IMR-90 (cell line): ENCODE measurements around the gene FAM227B.

ENCODE experiments used
- CEBPB ChIP-seq: IDR thresholded peaks from 2 replicates; pipeline ENCODE4 v1.6.1; 2012; ENCODE audit warnings: low read depth, low read length, improper control_type of control experiment
- CHD1 ChIP-seq: IDR thresholded peaks from 2 replicates; pipeline ENCODE4 v1.6.1; 2012; ENCODE audit warnings: low read depth, low read length, improper control_type of control experiment
- MAFK ChIP-seq: IDR thresholded peaks from 2 replicates; pipeline ENCODE4 v1.6.1; 2012; ENCODE audit warnings: low read depth, low read length, improper control_type of control experiment
- MAZ ChIP-seq: IDR thresholded peaks from 2 replicates; pipeline ENCODE4 v1.6.1; 2012; ENCODE audit warnings: low read depth, mild to moderate bottlenecking, low read length, improper control_type of control experiment, moderate library complexity, borderline replicate concordance
- MXI1 ChIP-seq: IDR thresholded peaks from 2 replicates; pipeline ENCODE4 v1.6.1; 2012; ENCODE audit warnings: low read depth, mild to moderate bottlenecking, low read length, moderate library complexity, borderline replicate concordance
- POLR2A ChIP-seq: IDR thresholded peaks from 2 replicates; pipeline ENCODE4 v1.6.1; 2012; ENCODE audit warnings: mild to moderate bottlenecking, low read depth, low read length
- RAD21 ChIP-seq: IDR thresholded peaks from 2 replicates; pipeline ENCODE4 v1.6.1; 2012; ENCODE audit warnings: low read length, improper control_type of control experiment
- RFX5 ChIP-seq: IDR thresholded peaks from 2 replicates; pipeline ENCODE4 v1.8.0; 2012; ENCODE audit warnings: low read depth, mild to moderate bottlenecking, low read length, moderate library complexity
- SMC3 ChIP-seq: fragments of 150-350 bp; IDR thresholded peaks from 2 replicates; pipeline ENCODE4 v1.6.1; 2016; ENCODE audit warnings: low read depth, mild to moderate bottlenecking, antibody characterized with exemption, low read length, moderate library complexity
- TF ChIP-seq, protein P1 (sequence below): conservative IDR thresholded peaks from 2 replicates; pipeline ENCODE4 v1.5.1; 2012; ENCODE audit warnings: mild to moderate bottlenecking, low read depth, low read length, improper control_type of control experiment
- TF ChIP-seq, protein P2 (sequence below): fragments of 150-350 bp; IDR thresholded peaks from 2 replicates; pipeline ENCODE4 v1.6.1; 2017; ENCODE audit warnings: mild to moderate bottlenecking, antibody characterized with exemption, low read length, low read depth

DNA sequence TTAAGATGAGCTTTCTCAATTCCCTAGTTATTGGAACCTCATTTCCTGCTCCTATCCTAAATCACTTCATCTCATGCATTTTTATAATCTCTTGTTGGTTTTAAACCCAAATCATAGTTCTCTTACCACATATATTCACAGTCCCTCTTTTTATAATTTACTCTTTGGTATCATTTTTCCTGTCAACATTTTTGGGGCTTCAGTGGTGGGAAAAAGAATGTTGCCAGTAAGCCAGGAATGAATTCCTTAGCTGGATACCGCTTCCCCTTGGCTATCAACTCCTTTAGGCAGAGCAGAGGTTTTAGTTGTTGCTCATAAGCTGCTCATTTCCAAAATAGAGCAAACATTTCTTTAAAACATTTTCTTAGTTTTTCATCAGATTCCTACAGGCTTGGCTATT, 338.3 kb downstream of the FAM227B start:
- TF ChIP-seq, protein P1, sequence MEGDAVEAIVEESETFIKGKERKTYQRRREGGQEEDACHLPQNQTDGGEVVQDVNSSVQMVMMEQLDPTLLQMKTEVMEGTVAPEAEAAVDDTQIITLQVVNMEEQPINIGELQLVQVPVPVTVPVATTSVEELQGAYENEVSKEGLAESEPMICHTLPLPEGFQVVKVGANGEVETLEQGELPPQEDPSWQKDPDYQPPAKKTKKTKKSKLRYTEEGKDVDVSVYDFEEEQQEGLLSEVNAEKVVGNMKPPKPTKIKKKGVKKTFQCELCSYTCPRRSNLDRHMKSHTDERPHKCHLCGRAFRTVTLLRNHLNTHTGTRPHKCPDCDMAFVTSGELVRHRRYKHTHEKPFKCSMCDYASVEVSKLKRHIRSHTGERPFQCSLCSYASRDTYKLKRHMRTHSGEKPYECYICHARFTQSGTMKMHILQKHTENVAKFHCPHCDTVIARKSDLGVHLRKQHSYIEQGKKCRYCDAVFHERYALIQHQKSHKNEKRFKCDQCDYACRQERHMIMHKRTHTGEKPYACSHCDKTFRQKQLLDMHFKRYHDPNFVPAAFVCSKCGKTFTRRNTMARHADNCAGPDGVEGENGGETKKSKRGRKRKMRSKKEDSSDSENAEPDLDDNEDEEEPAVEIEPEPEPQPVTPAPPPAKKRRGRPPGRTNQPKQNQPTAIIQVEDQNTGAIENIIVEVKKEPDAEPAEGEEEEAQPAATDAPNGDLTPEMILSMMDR, result no peak
- TF ChIP-seq POLR2A (no peak), RFX5 (no peak), RAD21 (no peak), MXI1 (no peak), MAZ (no peak), CHD1 (no peak), CEBPB (no peak), SMC3 (no peak), MAFK (no peak)
- TF ChIP-seq, protein P2, sequence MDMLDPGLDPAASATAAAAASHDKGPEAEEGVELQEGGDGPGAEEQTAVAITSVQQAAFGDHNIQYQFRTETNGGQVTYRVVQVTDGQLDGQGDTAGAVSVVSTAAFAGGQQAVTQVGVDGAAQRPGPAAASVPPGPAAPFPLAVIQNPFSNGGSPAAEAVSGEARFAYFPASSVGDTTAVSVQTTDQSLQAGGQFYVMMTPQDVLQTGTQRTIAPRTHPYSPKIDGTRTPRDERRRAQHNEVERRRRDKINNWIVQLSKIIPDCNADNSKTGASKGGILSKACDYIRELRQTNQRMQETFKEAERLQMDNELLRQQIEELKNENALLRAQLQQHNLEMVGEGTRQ, result no peak
